Measurements from ENCODE around the gene ADCY7. TPM values are rescaled to one million over a fixed set of nuclear protein-coding genes. Genes with fewer than 3 reads are reported as not detected.
"Not testable (repeated sequence)": the region's sequence is repeated elsewhere in the genome, so short reads cannot be mapped to it uniquely, and the experiment has no call there.

Gene ADCY7
- polyA plus RNA-seq, 3 donors = 6.5 to 7.0 (median 6.6) TPM

GRCh38 chr16:50329446-50330189 lies 63.3 kb downstream of the ADCY7 start:
- DNase-seq (ENCODE audit: low read depth in 3 of 3, low spot score in 2 of 3) = no peak

DNA sequence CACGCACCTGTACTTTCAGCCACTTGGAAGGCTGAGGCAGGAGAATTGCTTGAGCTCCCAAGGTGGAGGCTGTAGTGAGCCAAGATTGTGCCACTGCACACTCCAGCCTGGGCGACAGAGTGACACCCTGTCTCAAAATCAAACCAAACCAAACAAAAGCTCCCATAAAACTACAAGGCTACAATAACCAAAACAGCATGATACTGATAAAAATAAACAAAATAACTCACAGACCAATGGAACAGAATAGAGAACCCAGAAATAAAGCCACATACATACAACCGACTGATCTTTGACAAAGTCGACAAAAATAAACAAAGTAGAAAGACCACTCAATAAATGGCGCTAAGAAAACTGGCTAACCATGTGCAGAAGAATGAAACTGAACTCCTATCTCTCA lies 65.2 kb downstream of the ADCY7 start:
- DNase-seq (ENCODE audit: low read depth in 3 of 3, low spot score in 2 of 3) = no peak

GRCh38 chr16:50332599-50332998 lies 66.2 kb downstream of the ADCY7 start:
- DNase-seq (ENCODE audit: low read depth in 3 of 3, low spot score in 2 of 3) = no peak

GRCh38 chr16:50334106-50334975 lies 68.0 kb downstream of the ADCY7 start:
- no peak for DNase-seq (ENCODE audit: low read depth in 3 of 3, low spot score in 2 of 3)

DNA sequence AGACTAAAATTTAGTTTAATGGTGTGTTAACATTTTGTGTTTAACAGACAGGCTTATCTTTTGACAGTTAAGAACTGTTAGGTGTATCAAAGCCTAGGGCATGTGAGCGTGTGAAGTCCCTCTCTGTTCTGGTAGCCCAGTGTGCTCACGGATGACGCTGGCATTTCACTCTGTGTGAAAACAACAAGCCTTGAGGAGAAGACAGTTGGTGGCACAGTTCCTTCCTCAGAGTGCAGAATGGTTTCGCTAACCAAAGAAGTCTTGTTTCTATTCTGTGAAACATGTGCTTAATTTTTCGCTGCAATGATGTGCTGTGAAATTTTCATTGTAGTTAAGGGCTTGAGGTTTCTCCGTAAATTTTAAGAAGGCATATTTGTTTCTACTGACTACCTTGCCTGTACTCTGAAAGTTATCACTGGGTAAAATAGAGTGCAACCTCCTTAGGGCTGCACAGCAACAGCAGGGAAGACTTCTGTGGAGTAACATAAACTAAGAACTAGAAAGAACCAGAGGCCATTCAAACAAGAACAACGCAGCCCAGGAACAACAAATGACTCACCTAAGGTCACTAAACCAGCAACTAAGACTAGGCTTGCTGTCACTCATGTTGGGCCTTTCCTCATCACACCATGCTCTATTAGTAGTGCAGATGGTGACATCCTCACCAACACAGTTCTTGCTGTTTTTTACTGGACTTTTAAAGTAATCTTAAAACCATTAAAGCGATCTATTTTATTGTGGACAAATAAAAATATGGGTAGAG lies 69.0 kb downstream of the ADCY7 start:
- no peak for DNase-seq (ENCODE audit: low read depth in 3 of 3, low spot score in 2 of 3)

DNA sequence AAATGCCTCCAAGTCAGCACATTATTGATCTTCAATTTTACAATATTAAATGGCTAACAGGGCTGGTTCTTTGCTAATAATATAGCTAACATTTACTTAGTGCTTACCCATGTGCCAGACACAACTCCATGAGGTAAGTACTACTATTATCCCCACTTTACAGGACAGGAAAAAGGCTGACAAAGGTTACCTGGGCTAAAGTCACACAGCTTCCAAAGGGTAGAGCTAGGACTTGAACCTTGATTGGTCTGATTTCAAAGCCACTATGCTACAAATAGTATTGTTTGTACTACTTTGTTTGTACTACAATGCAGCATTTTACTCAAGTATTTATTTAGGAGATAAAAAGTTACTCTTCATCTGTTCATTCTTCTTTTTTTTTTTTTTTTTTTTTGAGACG lies 70.5 kb downstream of the ADCY7 start:
- DNase-seq (ENCODE audit: low read depth in 3 of 3, low spot score in 2 of 3) = no peak

DNA sequence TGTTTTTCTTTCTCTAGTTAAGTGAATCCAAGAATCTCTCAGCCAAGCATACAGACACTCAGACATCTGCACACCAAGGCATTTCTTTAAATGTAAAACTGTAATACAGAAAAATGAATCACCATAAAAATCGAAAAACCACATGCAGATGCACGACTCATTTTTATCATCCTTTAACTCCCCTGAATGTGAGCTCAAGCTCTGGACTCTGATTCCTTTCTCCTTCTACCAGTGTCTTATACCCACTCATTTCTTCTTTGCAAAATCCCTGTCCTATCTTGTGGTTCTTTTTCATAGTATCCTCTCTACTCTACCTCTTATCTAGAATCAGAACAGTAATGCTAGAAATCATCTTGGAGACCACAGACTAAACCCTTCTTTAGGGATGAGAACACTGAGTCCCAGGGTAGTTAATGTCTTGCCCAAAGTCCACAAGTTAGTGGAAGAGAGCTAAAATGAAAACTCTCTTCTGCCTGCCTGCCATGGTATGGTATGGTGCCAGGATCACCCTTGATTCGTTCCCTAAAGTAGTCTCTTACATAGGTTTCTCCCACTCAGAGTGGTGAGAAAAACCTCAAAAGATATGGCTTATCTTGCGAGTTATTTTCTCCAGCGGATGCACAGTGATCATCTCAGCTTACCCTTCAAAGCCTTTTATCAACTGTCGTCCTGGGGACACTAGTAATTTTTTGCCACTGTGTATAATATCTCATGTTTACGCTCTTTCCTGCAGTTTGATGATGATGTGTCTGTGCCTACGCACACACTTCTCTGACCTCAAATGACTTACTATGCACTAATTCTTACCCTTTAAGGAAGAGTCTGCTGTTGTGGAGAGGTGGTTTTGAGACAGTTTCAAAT lies 72.2 kb downstream of the ADCY7 start:
- DNase-seq (ENCODE audit: low read depth in 3 of 3, low spot score in 2 of 3) = no peak

- no peak for DNase-seq (ENCODE audit: low read depth in 3 of 3, low spot score in 2 of 3)
These were observed 74.2 kb downstream of the ADCY7 start for GRCh38 chr16:50340578-50340977.

GRCh38 chr16:50343566-50343965 lies 77.2 kb downstream of the ADCY7 start:
- not testable (repeated sequence) for DNase-seq (ENCODE audit: low read depth in 3 of 3, low spot score in 2 of 3)

DNA sequence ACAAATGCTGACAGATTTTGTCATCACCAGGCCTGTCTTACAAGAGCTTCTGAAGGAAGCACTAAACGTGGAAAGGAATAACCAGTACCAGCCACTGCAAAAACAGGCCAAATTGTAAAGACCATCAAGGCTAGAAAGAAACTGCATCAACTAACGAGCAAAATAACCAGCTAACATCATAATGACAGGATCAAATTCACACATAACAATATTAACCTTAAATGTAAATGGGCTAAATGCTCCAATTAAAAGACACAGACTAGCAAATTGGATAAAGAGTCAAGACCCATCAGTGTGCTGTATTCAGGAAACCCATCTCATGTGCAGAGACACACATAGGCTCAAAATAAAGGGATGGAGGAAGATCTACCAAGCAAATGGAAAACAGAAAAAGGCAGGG lies 78.9 kb downstream of the ADCY7 start:
- not testable (repeated sequence) for DNase-seq (ENCODE audit: low read depth in 3 of 3, low spot score in 2 of 3)

DNA sequence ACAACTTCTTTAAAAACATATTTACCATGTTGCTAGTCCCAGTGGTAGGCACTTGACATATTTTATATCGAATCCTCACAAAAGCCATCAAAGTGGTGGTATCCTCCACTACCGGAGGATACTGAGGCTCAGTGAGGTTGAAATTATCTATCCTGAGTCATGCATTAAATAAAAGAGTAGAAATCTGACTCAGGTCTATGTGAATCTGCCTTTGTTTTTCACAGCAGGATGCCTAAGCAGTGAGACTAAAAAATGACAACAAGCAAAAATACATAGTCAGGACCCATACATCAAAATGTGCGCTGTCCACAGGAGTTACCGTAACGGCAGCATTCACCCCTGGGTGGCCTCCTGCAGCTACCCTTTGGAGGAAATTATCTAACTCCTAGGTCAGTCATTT lies 84.8 kb downstream of the ADCY7 start:
- no peak for DNase-seq (ENCODE audit: low read depth in 3 of 3, low spot score in 2 of 3)

DNA sequence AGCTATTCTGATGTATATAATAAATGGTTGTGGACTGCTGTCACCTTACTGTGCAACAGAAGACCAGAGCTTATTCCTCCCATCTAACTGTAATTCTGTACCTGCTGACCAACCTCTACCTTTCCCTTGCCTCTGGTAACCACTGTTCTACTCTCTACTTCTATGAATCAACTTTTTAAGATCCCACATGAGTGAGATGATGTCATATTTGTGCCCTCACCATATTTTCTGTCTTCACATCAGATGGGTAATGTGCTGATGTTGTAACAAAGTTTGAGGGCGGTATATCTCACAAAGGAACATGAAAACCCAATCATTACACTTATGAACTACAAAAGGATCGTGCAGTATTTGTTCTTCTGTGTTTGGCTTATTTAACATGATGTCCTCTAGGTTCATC lies 85.6 kb downstream of the ADCY7 start:
- no peak for DNase-seq (ENCODE audit: low read depth in 3 of 3, low spot score in 2 of 3)

- no peak for DNase-seq (ENCODE audit: low read depth in 3 of 3, low spot score in 2 of 3)
These were observed 87.7 kb downstream of the ADCY7 start for GRCh38 chr16:50354082-50354481.

- DNase-seq (ENCODE audit: low read depth in 3 of 3, low spot score in 2 of 3) = no peak
These were observed 88.5 kb downstream of the ADCY7 start for GRCh38 chr16:50354629-50355456.

GRCh38 chr16:50359626-50360025 lies 93.3 kb downstream of the ADCY7 start:
- DNase-seq (ENCODE audit: low read depth in 3 of 3, low spot score in 2 of 3) = no peak

DNA sequence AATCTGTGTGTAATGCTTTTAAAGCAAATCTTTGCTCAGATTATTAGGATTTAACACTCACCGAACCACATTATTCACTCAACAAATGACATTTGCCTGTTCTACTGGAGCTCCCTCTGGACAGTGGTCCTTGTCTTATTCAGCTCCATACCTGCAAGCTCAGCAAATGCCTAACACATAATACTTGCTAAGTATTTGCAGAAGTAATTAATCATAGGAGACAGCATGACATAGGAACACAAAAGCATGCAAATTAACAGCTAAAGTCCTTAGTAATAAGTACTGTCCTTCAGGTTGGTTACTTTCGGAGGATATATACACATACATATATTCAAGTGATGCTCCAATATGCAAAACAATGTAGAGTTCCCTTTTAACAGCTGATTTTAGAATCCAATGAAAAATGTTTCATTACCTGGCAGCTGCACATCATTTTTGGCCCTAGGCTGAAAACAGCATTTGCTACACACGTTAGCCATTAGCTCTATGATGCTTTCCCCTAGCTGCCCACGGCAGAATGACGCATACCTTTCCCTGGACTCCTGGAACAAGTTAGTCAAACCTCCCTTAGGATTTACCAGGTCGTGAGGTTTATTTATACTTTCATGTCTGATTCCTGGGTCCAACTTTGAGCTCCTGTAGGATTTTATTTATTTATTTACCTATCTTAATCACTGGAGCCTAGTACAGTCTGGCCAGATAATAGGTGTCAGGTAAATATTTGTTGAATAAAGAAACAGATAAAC lies 93.9 kb downstream of the ADCY7 start:
- DNase-seq (ENCODE audit: low read depth in 3 of 3, low spot score in 2 of 3) = no peak

GRCh38 chr16:50360779-50361178 lies 94.4 kb downstream of the ADCY7 start:
- DNase-seq (ENCODE audit: low read depth in 3 of 3, low spot score in 2 of 3) = no peak

DNA sequence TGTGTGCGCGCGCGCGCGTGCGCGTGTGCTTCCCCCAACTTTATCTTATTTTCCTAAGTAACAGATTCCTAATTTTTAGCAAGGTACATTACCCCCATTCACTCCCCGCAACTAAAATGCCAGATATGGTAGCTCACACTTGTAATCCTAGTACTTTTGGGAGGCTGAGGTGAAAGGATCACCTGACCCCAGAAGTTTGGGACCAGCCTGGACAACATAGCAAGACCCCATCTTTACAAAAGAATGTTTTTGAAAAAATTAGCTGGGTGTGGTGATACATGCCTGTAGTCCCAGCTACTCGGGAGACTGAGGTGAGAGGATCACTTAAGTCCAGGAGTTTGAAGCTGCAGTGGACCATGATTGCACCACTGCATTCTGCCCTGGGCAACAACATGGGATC lies 97.3 kb downstream of the ADCY7 start:
- DNase-seq (ENCODE audit: low read depth in 3 of 3, low spot score in 2 of 3) = no peak
